ENCODE data around the gene ASXL3.

Gene ASXL3

DNA sequence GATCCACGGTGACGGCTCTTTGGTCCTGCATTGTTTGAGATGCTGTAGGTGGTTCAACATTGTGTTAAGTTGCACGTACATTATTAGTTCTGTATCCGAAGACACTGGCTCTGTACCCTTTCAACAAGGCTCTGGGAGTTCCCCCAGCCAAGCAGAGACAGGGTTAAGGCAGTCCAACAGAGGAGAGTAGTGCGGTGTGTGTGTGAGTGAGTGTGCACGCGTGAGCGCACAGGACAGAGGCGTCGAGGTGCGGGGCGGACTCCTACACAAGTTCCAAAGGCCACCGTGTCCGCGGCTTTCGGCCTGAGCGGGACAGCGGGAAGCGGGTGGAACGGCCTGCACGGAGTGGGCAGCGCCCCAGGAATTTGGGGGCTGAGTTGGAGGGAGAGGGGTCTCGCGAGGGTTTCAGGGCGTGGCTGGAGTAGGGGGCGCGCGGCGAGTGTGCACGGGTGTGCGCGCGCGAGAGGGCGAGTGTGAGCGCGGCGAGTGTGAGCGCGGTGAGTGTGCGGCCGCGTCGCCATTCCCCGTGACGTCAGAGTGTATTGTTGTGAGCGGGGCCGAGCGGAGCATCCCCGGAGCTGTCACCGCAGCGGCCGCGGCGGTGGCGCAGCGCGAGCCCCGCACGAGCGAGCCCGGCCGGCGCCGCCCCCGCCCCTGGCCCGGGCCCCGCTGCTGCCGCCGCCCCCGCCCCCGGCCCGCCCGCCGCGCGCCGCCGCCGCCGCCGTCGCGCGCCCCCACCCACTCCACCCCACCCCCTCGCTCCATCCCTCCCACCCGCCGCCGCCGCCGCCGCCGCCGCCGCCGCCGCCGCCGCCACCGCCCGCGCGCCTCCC is at the start of gene ASXL3:
ASXL3 (plus strand) TSS at position 535 of the 833 bp plus-strand sequence. CDS start 413 bp downstream, outside the sequence.
- no peak for DNase-seq (ENCODE audit: low spot score)

DNA sequence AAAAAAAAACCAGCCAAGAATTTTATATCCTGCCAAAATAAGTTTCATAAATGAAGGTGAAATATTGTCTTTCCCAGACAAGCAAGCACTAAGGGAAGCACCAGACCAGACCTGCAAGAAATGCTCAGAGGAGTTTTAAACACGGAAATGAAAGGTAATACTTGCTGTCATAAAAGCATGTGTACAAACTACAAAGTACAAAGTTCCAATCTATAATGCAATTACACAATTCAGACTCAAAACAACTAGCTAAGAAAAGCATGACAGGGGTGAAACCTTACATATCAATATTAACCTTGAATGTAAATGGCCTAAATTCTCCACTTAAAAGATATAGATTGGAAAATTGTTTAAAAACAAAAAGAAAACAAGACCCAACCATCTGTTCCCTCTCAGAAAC is 45.0 kb upstream of the ASXL3 start:
- DNase-seq (ENCODE audit: low spot score) = no peak

DNA sequence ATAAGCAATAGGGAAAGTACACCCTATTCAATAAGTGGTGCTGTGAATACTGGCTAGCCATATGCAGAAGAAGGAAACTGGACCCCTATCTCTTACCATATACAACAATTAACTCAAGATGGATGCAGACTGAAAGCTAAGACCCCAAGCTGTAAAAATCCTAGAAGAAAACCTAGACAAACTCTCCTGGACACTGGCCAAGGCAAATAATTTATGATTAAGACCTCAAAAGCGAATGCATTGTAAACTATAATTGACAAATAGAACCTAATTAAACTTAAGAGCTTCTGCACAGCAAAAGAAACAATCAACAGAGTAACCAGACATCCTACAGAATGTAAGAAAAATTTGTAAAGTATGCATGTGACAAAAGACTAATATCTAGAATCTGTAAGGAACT is 41.1 kb upstream of the ASXL3 start:
- DNase-seq (ENCODE audit: low spot score) = no peak

- DNase-seq (ENCODE audit: low spot score) = no peak
These were observed 39.5 kb upstream of the ASXL3 start for GRCh38 chr18:33538418-33539042.

DNA sequence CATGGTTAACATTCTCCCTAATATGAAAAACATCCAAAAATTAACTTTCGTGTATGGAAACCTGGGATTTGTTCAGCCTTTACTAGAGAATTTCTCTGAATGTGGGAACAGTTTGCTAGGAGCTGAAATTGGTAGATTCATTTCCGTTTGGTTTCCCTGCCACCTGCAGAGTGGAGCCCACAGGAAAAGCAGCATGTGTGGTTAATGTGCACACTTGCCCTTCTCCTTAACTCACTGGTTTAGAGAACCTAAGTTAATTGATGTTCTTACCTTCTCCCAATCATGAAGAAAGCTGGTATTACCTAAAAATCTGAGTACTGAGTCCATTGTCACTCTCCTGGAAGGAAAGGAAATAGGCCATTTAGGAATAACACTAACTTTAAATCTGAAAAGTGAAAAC is 37.6 kb upstream of the ASXL3 start:
- DNase-seq (ENCODE audit: low spot score) = no peak

GRCh38 chr18:33541316-33541715 is 36.7 kb upstream of the ASXL3 start:
- DNase-seq (ENCODE audit: low spot score) = no peak

DNA sequence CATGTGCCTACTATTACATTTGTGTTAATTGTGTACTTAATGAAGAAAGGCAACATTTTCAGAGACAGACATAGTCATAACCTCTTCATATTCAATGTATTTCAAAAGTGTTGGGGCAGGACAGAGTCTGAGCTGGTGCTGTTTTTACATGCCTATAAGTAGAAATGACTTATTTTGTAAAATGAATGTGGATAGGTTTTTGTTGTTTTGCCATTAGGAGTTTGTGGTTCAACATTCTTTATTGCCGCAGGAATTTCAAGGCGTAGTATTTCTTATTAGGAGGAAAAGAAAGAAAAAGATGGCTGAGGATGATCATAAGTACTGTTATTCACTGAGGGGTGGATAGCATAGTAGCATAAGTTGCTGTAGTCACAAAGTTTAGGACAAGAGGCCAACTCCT is 21.2 kb upstream of the ASXL3 start:
- no peak for DNase-seq (ENCODE audit: low spot score)

- DNase-seq (ENCODE audit: low spot score) = no peak
These were observed 20.3 kb upstream of the ASXL3 start for GRCh38 chr18:33557706-33558105.

- DNase-seq (ENCODE audit: low spot score) = no peak
These were observed 19.5 kb upstream of the ASXL3 start for GRCh38 chr18:33558529-33558928.

- no peak for DNase-seq (ENCODE audit: low spot score)
These were observed 17.2 kb upstream of the ASXL3 start for GRCh38 chr18:33560686-33561370.

GRCh38 chr18:33562741-33563140 is 15.3 kb upstream of the ASXL3 start:
- DNase-seq (ENCODE audit: low spot score) = no peak

DNA sequence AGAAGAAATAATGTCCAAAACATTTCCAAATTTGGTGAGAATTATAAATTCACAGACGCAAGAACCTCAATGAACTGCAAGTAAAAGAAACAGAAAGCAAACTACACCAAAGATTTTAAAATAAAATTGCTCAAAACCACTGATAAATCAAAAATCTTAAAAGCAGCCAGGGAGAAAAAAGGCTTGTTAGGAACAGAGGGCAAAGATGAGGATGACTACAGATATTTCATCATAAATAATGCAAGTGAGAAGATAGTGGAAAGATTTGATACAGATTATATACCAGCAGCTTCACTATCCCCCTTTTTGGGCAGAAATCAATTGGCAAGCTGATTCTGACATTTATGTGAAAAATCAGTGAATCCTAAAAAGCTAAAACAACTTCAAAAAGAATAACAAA is 10.3 kb upstream of the ASXL3 start:
- no peak for DNase-seq (ENCODE audit: low spot score)

DNA sequence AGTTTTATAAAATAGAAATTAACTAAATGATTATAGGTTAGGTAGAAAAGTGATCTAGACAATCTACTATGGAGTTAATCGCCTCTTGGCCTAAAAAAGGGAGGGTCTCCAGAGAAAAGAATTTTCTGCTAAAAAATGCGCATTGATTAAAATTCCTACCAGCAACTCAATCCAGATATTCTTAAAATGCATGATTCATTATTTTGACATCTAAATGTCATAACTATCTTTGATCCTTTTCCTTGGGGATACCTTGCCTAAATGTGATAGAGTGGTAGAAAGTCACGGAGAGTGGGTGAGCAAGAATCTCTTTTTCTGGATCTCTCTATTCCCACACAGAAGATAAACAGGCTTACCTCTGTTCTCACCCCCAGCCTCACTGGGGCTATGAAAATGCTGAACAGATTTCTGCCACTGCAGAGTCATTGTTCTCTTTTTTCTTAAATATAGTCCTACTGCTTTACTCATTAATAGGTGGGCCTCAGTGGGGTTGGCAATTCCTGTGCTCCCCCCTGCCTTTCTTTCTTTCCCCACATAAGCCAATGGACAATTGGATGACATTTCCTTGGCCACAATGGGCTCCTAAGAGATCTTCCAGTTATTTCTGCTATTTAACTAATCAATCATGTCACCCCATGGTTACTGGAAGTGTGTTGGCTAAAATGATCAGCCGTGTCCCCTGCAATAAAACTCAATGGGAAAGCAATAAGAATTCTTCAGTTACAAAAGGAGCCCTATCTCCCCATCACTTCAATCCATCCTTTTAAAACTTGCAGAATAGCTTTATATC is 5.8 kb upstream of the ASXL3 start:
- DNase-seq (ENCODE audit: low spot score) = no peak

DNA sequence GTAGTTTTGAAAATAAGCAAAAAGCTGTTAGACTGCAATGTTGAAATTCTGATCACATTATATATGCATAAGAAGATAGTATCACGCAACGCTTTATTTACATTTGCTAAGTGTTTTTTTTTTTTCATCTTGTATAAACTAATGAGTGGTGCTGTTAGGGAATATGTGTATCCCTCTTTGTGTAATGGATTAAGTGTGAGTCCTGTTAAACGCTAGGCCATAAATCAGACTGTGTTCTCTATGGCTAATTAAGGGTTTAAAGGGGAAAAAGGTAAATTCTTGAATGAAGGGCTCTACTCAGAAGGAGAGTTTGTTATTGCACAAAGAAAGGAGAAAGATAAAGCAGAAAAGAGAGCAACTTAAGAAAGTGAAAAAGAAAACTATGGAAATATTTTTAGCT is 4.8 kb upstream of the ASXL3 start:
- no peak for DNase-seq (ENCODE audit: low spot score)

DNA sequence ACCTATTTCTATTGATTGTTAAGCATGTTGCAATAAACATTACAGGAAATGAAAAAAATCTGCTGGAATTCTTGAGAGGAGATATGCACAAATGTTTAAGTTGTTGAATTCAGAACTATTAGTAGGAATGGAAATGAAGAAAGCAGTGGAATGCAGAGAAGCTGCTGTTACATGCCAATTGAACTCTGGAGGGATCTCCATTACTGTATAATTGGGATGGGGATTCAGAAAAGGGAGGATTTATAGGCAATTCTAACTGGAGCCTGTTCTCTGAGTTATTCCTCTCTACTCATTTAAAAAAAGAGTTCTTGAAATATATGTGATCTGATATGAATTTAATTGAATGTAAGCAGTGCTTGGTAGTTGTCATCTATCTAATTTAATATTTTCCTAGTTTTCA is 2.6 kb upstream of the ASXL3 start:
- no peak for DNase-seq (ENCODE audit: low spot score)

- no peak for DNase-seq (ENCODE audit: low spot score)
These were observed 896 bp upstream of the ASXL3 start for GRCh38 chr18:33576999-33577646.

GRCh38 chr18:33578518-33579348 is 714 bp downstream of the ASXL3 start:
- DNase-seq (ENCODE audit: low spot score) = no peak

DNA sequence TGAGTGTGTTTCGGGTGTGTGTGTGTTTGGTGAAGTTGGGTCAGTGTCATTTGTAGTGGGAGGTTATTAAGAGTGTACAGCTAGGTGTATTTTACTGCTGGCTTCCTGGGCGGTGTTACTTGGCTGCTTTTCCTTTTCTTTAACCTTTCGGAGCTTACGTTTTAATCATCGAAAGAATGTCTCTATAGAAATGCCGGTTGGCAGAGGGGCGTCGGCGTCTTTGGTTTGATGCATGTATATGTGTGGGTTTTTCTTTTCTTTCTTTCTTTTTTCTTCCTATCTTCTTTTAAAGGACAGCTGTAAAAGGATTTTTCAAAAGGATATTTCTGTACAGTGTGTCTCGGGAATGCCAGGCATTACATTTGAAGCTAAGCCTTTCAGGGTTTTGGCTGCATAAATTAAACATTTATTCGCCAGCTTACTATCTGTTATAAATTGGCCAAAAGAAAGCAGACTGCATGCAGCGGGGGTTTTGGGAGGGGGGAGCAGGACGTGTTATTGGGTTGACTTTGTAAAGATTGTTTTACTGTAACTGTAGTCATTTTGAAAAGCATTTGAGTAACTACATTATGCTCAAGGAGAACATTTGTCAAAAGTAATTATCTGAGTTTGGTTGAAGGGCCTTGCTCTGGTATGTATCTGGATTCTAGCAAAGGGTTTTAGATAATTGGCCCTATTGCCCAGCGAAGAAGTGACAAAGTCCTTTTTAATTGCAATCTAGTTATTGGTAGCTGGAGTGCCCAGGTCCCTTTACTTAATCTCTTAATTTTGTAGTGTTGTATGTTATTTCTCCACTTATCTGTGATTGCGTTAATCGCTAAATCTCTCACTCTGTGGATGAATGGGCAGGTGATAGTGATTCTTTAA is 1.6 kb downstream of the ASXL3 start:
- no peak for DNase-seq (ENCODE audit: low spot score)

GRCh38 chr18:33580546-33580945 is 2.5 kb downstream of the ASXL3 start:
- no peak for DNase-seq (ENCODE audit: low spot score)

- no peak for DNase-seq (ENCODE audit: low spot score)
These were observed 3.8 kb downstream of the ASXL3 start for GRCh38 chr18:33581856-33582255.
